Suppressor macrophage treated with lipopolysaccharide for 4 hours (primary cell): ENCODE data around the gene RFNG.

Experiments used
- DNase-seq: peaks from one replicate; pipeline ENCODE4 v3.0.0-alpha.2; 2020

Gene RFNG

GRCh38 chr17:81998691-81999438, 52.7 kb downstream of the RFNG start:
- DNase-seq, result no peak

GRCh38 chr17:81998212-81998611, 53.4 kb downstream of the RFNG start:
- DNase-seq, result no peak
